K562 (cell line): ENCODE measurements around the gene DDRGK1. TPM values are rescaled to one million over a fixed set of nuclear protein-coding genes. Genes with fewer than 3 reads are reported as not detected.

Experiments used
- BHLHE40 ChIP-seq: IDR thresholded peaks from 2 replicates; pipeline ENCODE4 v1.6.1; 2011; ENCODE audit warnings: low read length, improper control_type of control experiment
- CHD2 ChIP-seq: IDR thresholded peaks from 2 replicates; pipeline ENCODE4 v1.6.1; 2011; ENCODE audit warnings: low read depth, low read length
- DMBX1 ChIP-seq: fragments of 250-450 bp; sonication (Bioruptor Pico); IDR thresholded peaks from 2 replicates; pipeline ENCODE4 v1.8.0; 2022; ENCODE audit warnings: inconsistent platforms, mild to moderate bottlenecking, moderate library complexity, borderline replicate concordance
- JUNB ChIP-seq: fragments of 450-650 bp; formaldehyde crosslinking; conservative IDR thresholded peaks from 2 replicates; pipeline ENCODE4 v1.4.0; 2020; ENCODE audit warnings: mild to moderate bottlenecking
- LCOR ChIP-seq: sonication (generic); formaldehyde crosslinking; IDR thresholded peaks from 2 replicates; pipeline ENCODE4 v1.8.0; 2022; ENCODE audit warnings: mild to moderate bottlenecking, missing genetic modification reagents
- NR4A1 ChIP-seq, 2 experiments: fragments of 250-450 bp in 1 of 2; fragments of 450-650 bp in 1 of 2; sonication (Bioruptor Pico) in 1 of 2; IDR thresholded peaks; 2 replicates each; pipeline versions ENCODE4 v1.4.0 to v1.6.1; 2016 to 2020; ENCODE audit warnings: mild to moderate bottlenecking in 2 of 2, missing compliant biosample characterization in 1 of 2, missing genetic modification characterization in 1 of 2, moderate library complexity in 1 of 2
- POLR2G ChIP-seq: fragments of 200-400 bp; formaldehyde crosslinking; IDR thresholded peaks from 2 replicates; pipeline ENCODE4 v1.6.1; 2017; ENCODE audit warnings: low read depth, mild to moderate bottlenecking, antibody characterized with exemption, low read length, moderate library complexity
- SMARCB1 ChIP-seq: IDR thresholded peaks from 2 replicates; pipeline ENCODE4 v1.6.1; 2011; ENCODE audit warnings: improper control_type of control experiment, low read depth; ENCODE audit not compliant: insufficient read length
- ZKSCAN1 ChIP-seq: fragments of 150-350 bp; IDR thresholded peaks from 2 replicates; pipeline ENCODE4 v1.6.1; 2016; ENCODE audit warnings: low read depth, low read length
- ZKSCAN8 ChIP-seq: fragments of 200-800 bp; sonication (Bioruptor generic); IDR thresholded peaks from 2 replicates; pipeline ENCODE4 v1.6.1; 2016; ENCODE audit warnings: missing genetic modification characterization, missing compliant biosample characterization
- ZNF232 ChIP-seq: sonication (generic); formaldehyde crosslinking; IDR thresholded peaks from 2 replicates; pipeline ENCODE4 v1.8.0; 2022; ENCODE audit warnings: mild to moderate bottlenecking, missing genetic modification reagents
- polyA plus RNA-seq, 8 experiments: library from polyadenylated mRNA; depleted of rRNA in 4 of 8; stranded (reverse) in 5 of 8; unstranded in 3 of 8; fragments of >200 nt; fragmentation: Nextera tagmentation in 2 of 8; fragmentation: Illumina TruSeq in 1 of 8; extraction: Ambion mirVana in 2 of 8; extraction: Trizol in 1 of 8; gene quantifications; 2 replicates each; pipeline versions ENCODE4 v1.2.1 to v1.2.3, GENCODE V29; 2011 to 2014; ENCODE audit warnings: inconsistent platforms in 1 of 8, missing spikeins in 1 of 8
- total RNA-seq, 7 experiments: library from RNA; depleted of rRNA in 6 of 7; stranded (reverse); fragments of >200 nt in 6 of 7; fragmentation: Illumina TruSeq in 2 of 7; extraction: Trizol in 2 of 7; gene quantifications; 2 replicates each; pipeline versions ENCODE4 v1.2.1 to v1.2.3, GENCODE V29; 2011 to 2021; ENCODE audit warnings: low replicate concordance in 1 of 7
- TF ChIP-seq, protein P1 (sequence below): IDR thresholded peaks from 2 replicates; pipeline ENCODE4 v1.6.1; 2014; ENCODE audit warnings: antibody characterized with exemption
- TF ChIP-seq, protein P2 (sequence below): sonication (generic); formaldehyde crosslinking; IDR thresholded peaks from 2 replicates; pipeline ENCODE4 v1.8.1; 2023; ENCODE audit warnings: mild to moderate bottlenecking, missing genetic modification reagents
- TF ChIP-seq, protein P3 (sequence below): sonication (generic); formaldehyde crosslinking; IDR thresholded peaks from 2 replicates; pipeline ENCODE4 v1.8.0; 2022; ENCODE audit warnings: mild to moderate bottlenecking, low read depth, missing genetic modification reagents
- TF ChIP-seq, protein P4 (sequence below): fragments of 200-800 bp; sonication (Bioruptor generic); IDR thresholded peaks from 2 replicates; pipeline ENCODE4 v1.6.1; 2017; ENCODE audit warnings: missing genetic modification characterization, missing compliant biosample characterization
- TF ChIP-seq, protein P5 (sequence below): fragments of 450-650 bp; IDR thresholded peaks from 2 replicates; pipeline ENCODE4 v1.6.1; 2017; ENCODE audit warnings: mild to moderate bottlenecking, moderate library complexity
- TF ChIP-seq, protein P6 (sequence below): fragments of 250-450 bp; sonication (Bioruptor Pico); IDR thresholded peaks from 2 replicates; pipeline ENCODE4 v1.8.0; 2021; ENCODE audit warnings: moderate library complexity, mild to moderate bottlenecking, inconsistent platforms

The DDRGK1 gene
- total and polyA plus RNA-seq, 9 of the 15 experiments (the other 6 are each of a cell fraction or from before 2014, with no cell fraction given) = 2.3 to 54.4 (median 29.1) TPM

DNA sequence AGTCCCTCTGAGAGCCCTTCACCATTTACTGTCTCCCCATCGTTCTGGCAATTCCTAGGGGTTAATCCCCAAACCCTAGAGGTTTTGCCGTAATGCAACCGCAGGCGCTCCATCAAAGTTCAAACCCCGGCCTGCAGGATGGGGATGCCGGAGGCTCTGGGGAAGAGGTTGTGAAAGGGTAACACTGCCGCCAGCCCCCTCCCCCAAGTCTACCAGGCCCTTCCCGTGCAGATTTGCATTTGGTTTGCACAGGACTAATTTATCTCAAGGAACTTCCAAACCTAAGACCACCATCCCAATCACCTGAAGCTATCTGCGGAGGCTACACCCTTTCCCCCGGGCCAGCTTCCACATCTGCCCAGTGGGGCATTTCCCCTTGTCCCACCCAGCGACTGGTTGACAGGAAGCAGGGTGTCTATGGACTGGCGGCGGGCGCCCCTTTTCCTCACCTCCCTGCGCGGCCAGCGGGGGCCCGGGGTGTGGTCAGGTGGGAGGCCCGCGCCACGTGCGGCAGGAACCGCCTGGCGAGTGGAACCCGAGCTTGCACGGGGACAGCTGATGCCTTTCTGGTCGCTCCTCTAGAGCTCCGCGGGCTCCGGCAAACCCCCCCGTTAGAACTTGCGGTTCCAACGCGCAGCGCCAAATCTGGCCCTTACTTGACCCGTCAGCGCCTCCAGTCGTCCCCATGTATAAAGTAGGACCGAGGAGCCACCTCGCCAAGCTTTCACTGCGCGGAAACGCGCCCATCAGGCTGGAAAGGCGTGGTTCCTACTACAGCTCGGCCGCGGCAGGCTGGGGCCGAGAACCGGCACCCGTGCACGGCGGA lies 43.9 kb upstream of the DDRGK1 start (continued):
- TF ChIP-seq, protein P1, sequence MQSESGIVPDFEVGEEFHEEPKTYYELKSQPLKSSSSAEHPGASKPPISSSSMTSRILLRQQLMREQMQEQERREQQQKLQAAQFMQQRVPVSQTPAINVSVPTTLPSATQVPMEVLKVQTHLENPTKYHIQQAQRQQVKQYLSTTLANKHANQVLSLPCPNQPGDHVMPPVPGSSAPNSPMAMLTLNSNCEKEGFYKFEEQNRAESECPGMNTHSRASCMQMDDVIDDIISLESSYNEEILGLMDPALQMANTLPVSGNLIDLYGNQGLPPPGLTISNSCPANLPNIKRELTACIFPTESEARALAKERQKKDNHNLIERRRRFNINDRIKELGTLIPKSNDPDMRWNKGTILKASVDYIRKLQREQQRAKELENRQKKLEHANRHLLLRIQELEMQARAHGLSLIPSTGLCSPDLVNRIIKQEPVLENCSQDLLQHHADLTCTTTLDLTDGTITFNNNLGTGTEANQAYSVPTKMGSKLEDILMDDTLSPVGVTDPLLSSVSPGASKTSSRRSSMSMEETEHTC = no peak
- TF ChIP-seq POLR2G (peak; percentile 61), ZKSCAN8 (no peak), NR4A1 (CRISPR knock-in tag; IDR thresholded peaks at IDR 0.05) (no peak), NR4A1 (tag; IDR thresholded peaks at IDR 0.05) (no peak), DMBX1 (CRISPR knock-in tag) (no peak), LCOR (CRISPR knock-in tag) (0 out of 2 replicates have a peak, but pooled peaks have one; percentile 26), CHD2 (no peak), JUNB (CRISPR knock-in tag) (no peak), BHLHE40 (0 out of 2 replicates have a peak, but pooled peaks have one; percentile 35), ZKSCAN1 (no peak), ZNF232 (CRISPR knock-in tag) (no peak), SMARCB1 (no peak)
- TF ChIP-seq, protein P2, sequence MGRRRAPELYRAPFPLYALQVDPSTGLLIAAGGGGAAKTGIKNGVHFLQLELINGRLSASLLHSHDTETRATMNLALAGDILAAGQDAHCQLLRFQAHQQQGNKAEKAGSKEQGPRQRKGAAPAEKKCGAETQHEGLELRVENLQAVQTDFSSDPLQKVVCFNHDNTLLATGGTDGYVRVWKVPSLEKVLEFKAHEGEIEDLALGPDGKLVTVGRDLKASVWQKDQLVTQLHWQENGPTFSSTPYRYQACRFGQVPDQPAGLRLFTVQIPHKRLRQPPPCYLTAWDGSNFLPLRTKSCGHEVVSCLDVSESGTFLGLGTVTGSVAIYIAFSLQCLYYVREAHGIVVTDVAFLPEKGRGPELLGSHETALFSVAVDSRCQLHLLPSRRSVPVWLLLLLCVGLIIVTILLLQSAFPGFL (CRISPR knock-in tag) = no peak
- TF ChIP-seq, protein P3, sequence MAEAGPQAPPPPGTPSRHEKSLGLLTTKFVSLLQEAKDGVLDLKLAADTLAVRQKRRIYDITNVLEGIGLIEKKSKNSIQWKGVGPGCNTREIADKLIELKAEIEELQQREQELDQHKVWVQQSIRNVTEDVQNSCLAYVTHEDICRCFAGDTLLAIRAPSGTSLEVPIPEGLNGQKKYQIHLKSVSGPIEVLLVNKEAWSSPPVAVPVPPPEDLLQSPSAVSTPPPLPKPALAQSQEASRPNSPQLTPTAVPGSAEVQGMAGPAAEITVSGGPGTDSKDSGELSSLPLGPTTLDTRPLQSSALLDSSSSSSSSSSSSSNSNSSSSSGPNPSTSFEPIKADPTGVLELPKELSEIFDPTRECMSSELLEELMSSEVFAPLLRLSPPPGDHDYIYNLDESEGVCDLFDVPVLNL (CRISPR knock-in tag) = no peak
- TF ChIP-seq, protein P4, sequence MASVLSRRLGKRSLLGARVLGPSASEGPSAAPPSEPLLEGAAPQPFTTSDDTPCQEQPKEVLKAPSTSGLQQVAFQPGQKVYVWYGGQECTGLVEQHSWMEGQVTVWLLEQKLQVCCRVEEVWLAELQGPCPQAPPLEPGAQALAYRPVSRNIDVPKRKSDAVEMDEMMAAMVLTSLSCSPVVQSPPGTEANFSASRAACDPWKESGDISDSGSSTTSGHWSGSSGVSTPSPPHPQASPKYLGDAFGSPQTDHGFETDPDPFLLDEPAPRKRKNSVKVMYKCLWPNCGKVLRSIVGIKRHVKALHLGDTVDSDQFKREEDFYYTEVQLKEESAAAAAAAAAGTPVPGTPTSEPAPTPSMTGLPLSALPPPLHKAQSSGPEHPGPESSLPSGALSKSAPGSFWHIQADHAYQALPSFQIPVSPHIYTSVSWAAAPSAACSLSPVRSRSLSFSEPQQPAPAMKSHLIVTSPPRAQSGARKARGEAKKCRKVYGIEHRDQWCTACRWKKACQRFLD (CRISPR knock-in tag) = no peak
- TF ChIP-seq, protein P5, sequence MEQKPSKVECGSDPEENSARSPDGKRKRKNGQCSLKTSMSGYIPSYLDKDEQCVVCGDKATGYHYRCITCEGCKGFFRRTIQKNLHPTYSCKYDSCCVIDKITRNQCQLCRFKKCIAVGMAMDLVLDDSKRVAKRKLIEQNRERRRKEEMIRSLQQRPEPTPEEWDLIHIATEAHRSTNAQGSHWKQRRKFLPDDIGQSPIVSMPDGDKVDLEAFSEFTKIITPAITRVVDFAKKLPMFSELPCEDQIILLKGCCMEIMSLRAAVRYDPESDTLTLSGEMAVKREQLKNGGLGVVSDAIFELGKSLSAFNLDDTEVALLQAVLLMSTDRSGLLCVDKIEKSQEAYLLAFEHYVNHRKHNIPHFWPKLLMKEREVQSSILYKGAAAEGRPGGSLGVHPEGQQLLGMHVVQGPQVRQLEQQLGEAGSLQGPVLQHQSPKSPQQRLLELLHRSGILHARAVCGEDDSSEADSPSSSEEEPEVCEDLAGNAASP = no peak
- TF ChIP-seq, protein P6, sequence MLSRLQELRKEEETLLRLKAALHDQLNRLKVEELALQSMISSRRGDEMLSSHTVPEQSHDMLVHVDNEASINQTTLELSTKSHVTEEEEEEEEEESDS (CRISPR knock-in tag) = no peak
